Neural cell (in vitro differentiated cells): ENCODE results near the gene ANKRD44.

Experiments
- CTCF ChIP-seq: fragments of 450-650 bp; IDR thresholded peaks from 2 replicates; pipeline ENCODE4 v1.5.1; 2014; ENCODE audit warnings: antibody characterized with exemption, mild to moderate bottlenecking, moderate library complexity; ENCODE audit not compliant: poor library complexity, severe bottlenecking
- EZH2 ChIP-seq: fragments of 200-600, 300-800 bp; shearing (Covaris generic), sonication (generic); IDR thresholded peaks from 2 replicates; pipeline ENCODE4 v1.6.1; 2014; ENCODE audit warnings: antibody characterized with exemption, low read length, borderline replicate concordance, mild to moderate bottlenecking; ENCODE audit not compliant: insufficient read depth, poor library complexity, severe bottlenecking
- POLR2AphosphoS5 ChIP-seq: IDR thresholded peaks from 2 replicates; pipeline ENCODE4 v1.6.1; 2012
- REST ChIP-seq: IDR thresholded peaks from 2 replicates; pipeline ENCODE4 v1.6.1; 2012; ENCODE audit warnings: borderline replicate concordance
- TAF1 ChIP-seq: IDR thresholded peaks from 2 replicates; pipeline ENCODE4 v1.6.1; 2012; ENCODE audit warnings: low read depth

DNA sequence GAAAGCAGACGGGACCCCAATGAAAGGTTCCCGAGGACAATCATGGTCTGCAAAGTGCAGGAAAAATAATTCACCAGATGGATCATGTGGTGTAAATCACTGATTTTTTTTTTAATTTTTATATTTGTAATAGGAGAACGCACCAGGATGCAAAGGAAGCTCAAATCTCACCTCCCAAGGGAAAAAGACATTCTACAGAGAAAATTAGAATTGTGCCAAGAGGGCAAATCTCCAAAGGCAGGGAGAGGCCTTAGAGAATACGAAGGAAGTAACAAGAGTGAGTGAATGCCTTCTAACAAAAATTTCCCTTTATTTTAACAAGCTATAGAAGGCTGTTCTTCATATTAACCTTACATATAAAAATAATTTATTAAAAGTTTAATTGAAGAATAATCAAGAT, 90.9 kb downstream of the ANKRD44 start:
- TF ChIP-seq REST (no peak), CTCF (no peak), TAF1 (no peak), EZH2 (no peak), POLR2AphosphoS5 (no peak)
